Activated CD8-positive, alpha-beta T cell treated with anti-CD3 and anti-CD28 coated beads for 36 hours (primary cell): Measurements from ENCODE around the gene MIPOL1. TPM values are rescaled to one million over a fixed set of nuclear protein-coding genes. Genes with fewer than 3 reads are reported as not detected.

Experiments used
- ATAC-seq: fragments of 200-7000 bp; cut with Tn5 transposase; one replicate; pipeline ENCODE4 v1.10.0; 2021; ENCODE audit warnings: mild to moderate bottlenecking, moderate library complexity
- CTCF ChIA-PET: fragments of 350-600 bp; sonication (Branson Sonifier 250); formaldehyde crosslinking; loops from one replicate; lab custom pipeline; 2021; ENCODE audit warnings: antibody characterized with exemption; lab: Charles Lee
- POLR2A ChIA-PET: fragments of 350-600 bp; sonication (Branson Sonifier 250); formaldehyde crosslinking; loops from one replicate; lab custom pipeline; 2021; ENCODE audit warnings: antibody characterized with exemption; lab: Charles Lee
- DNase-seq: peaks from one replicate; pipeline ENCODE4 v3.0.0-alpha.2; 2020
- H3K27ac Mint-ChIP-seq: one replicate; pipeline ENCODE4 v1.8.0; 2021; ENCODE audit warnings: mild to moderate bottlenecking, mixed read lengths
- H3K27me3 Mint-ChIP-seq: one replicate; pipeline ENCODE4 v1.8.0; 2021; ENCODE audit warnings: mixed read lengths
- H3K36me3 Mint-ChIP-seq: one replicate; pipeline ENCODE4 v1.8.0; 2021; ENCODE audit warnings: low read depth, mixed read lengths
- H3K4me1 Mint-ChIP-seq: one replicate; pipeline ENCODE4 v1.8.0; 2021; ENCODE audit warnings: low read depth, mixed read lengths
- H3K4me3 Mint-ChIP-seq: one replicate; pipeline ENCODE4 v1.8.0; 2021; ENCODE audit warnings: mild to moderate bottlenecking, moderate library complexity, mixed read lengths
- H3K9me3 Mint-ChIP-seq: one replicate; pipeline ENCODE4 v1.8.0; 2021; ENCODE audit warnings: mixed read lengths
- intact Hi-C: fragments of 100-400 bp; cut with micrococcal nuclease; formaldehyde crosslinking; loops from one replicate; pipeline ENCODE4 v1.10.0; 2022
- total RNA-seq, 2 experiments: library from RNA; stranded (reverse); gene quantifications; one replicate each; pipeline ENCODE4 v1.2.3, GENCODE V29; 2021
- TF ChIP-seq, protein P1 (sequence below): fragments of 200-600 bp; IDR thresholded peaks from one replicate; pipeline ENCODE4 v1.8.0; 2022; ENCODE audit warnings: antibody characterized with exemption, mild to moderate bottlenecking

Gene MIPOL1
- total RNA-seq, 2 experiments from 2014 or later, result not detected

DNA sequence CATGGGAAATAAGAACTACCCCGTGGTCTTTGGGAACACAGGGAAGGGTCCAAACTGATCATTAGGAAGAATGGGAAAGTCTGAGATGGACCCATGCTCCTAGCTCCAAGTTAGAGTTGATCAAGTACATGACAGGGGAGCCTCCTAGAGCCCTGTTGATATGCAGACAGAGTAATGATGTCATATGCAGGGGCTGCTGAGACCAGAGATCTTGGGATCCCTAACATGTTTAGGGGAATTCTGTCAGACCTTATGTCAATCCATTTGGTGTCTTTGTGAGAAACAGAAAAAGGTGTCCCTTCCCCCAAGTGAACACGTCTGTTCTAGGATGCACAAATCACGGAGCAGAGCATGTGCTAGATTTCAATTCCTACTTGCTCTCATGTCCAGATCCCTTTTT, 31.9 kb upstream of the MIPOL1 start:
- Mint-ChIP-seq H3K27ac (no peak overlapping the region), H3K4me1 (no peaks in the 10 kb centered on the region), H3K4me3 (no peak overlapping the region), H3K9me3 (peaks cover 2% of the 10 kb centered on the region), H3K27me3 (peaks cover 3% of the 10 kb centered on the region), H3K36me3 (peaks cover 2% of the 10 kb centered on the region)
- ChIA-PET POLR2A (no interaction called here), CTCF (no interaction called here)
- ATAC-seq (no peak), DNase-seq (no peak)
- intact Hi-C loops, result no loop called here
- TF ChIP-seq, protein P1, sequence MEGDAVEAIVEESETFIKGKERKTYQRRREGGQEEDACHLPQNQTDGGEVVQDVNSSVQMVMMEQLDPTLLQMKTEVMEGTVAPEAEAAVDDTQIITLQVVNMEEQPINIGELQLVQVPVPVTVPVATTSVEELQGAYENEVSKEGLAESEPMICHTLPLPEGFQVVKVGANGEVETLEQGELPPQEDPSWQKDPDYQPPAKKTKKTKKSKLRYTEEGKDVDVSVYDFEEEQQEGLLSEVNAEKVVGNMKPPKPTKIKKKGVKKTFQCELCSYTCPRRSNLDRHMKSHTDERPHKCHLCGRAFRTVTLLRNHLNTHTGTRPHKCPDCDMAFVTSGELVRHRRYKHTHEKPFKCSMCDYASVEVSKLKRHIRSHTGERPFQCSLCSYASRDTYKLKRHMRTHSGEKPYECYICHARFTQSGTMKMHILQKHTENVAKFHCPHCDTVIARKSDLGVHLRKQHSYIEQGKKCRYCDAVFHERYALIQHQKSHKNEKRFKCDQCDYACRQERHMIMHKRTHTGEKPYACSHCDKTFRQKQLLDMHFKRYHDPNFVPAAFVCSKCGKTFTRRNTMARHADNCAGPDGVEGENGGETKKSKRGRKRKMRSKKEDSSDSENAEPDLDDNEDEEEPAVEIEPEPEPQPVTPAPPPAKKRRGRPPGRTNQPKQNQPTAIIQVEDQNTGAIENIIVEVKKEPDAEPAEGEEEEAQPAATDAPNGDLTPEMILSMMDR, result no peak

DNA sequence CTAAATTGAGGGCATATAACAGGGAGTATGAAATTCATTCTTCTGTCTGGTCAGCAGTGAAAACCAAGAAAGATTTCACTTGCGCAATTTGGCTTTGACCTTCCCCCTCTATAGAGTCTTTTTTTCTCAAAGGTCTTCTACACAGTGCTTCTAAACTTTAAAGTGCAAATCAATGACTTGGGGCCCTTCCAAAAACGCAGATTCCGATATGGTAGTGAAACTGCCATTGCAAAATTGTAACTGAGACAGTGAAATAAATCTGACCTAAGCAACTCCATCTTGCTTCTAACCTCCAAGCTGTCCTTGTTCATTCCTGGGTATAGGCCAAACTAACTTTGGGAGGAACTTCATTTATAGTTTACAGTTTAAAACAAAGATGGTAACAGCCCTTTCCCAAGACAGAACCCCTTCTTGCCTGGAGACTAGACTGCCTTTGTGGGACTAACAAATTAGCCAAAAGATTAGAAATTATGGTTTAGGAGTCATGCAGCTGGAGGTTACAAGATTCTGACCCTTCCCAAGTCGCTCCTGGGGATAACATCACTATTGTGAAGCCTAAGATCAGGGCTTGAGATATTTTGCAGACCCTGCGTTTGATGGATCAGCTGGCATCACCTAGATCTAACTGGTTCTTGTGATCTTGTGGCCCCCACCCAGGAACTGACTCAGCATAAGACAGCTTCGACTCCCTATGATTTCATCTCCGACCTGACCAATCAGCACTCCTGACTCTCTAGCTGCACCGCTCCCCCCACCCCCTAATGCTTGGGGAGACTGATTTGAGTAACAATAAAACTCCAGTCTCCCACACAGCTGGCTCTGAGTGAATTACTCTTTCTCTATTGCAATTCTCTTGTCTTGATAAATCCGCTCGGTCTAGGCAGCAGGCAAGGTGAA, 30.3 kb upstream of the MIPOL1 start:
- CTCF ChIA-PET, result no interaction called here
- intact Hi-C loops, result no loop called here

DNA sequence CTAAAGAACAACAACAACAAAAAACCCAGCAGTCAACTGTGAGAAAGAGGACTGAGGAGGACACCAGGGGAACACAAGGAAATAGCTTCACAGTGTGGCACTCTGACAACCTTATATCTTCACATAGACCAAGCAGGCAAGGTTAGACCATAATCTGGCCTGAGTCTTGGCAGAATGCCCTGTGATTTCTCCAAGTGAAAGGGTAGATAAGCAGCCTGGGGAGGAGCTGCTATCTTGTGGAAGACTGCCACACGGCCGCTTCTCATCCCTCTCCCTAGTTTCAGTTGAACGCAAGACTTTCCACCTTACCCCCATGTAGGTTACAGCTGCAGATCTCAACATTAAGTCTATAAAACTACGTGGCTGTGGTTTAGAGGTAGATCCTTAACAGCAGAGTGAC, 29.0 kb upstream of the MIPOL1 start:
- ChIA-PET CTCF (no interaction called here), POLR2A (no interaction called here)
- intact Hi-C loops, result no loop called here
- peaks cover 19% of the 10 kb centered on the region for H3K27me3 Mint-ChIP-seq
- no peak overlapping the region for H3K27ac Mint-ChIP-seq
- no peaks in the 10 kb centered on the region for H3K4me1 Mint-ChIP-seq
- ATAC-seq, result no peak
- TF ChIP-seq, protein P1, result no peak
- DNase-seq, result no peak
- no peak overlapping the region for H3K4me3 Mint-ChIP-seq
- H3K36me3 Mint-ChIP-seq, result peaks cover 2% of the 10 kb centered on the region
- H3K9me3 Mint-ChIP-seq, result peaks cover 2% of the 10 kb centered on the region

More for the DNA sequence above, 30.3 kb upstream of the MIPOL1 start:
- no peaks in the 10 kb centered on the region for H3K4me1 Mint-ChIP-seq
- POLR2A ChIA-PET, result no interaction called here
- H3K27ac Mint-ChIP-seq, result no peak overlapping the region
- DNase-seq, result no peak
- TF ChIP-seq, protein P1, result no peak
- peaks cover 12% of the 10 kb centered on the region for H3K27me3 Mint-ChIP-seq
- no peak overlapping the region for H3K4me3 Mint-ChIP-seq
- no peak for ATAC-seq
- peaks cover 2% of the 10 kb centered on the region for H3K36me3 Mint-ChIP-seq
- H3K9me3 Mint-ChIP-seq, result peaks cover 2% of the 10 kb centered on the region

DNA sequence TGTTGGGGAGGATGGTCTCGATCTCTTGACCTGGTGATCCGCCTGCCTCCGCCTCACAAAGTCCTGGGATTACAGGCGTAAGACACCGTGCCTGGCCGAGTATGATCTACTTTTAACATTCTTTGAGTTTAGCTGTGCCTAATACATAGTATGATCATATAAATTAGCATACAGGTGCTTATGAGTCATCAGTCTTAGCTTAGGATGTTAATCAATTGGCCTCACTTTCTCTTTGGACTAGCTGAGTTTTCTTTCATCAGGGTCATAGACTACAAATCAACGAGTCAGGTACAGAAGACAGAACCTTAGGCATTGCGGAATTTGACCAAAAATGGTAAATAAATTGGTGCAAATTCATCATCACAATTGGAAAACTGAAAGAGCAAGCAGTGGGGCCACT, 27.5 kb upstream of the MIPOL1 start:
- no peak for DNase-seq
- Mint-ChIP-seq H3K9me3 (peaks cover 2% of the 10 kb centered on the region), H3K36me3 (peaks cover 2% of the 10 kb centered on the region), H3K4me3 (no peak overlapping the region), H3K27me3 (peaks cover 19% of the 10 kb centered on the region), H3K4me1 (no peaks in the 10 kb centered on the region), H3K27ac (no peak overlapping the region)
- TF ChIP-seq, protein P1, result no peak
- POLR2A ChIA-PET, result interaction anchor here (0.6 kb wide), 1 partner anchor 168 kb away, joined by 3 read pairs; no protein-coding TSS in a partner anchor
- no peak for ATAC-seq
- CTCF ChIA-PET, result no interaction called here
- intact Hi-C loops, result no loop called here

DNA sequence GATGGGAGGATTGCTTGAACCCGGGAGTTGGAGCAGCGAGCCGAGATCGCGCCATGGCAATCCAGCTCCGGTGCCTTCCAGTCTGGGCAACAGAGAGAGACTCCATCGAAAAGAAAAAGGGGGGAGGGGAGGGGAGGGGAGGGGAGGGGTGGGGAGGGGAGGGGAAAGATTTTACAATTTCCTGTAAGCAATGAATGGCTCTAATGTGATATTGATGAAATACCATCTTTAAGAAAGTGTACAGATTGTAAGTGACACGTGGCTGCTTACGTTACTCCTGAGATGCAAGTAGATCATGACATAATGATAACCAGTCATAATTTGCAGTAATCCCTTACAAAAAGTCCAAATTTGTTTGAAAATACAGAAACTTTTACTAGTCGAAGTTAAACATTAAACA, 26.7 kb upstream of the MIPOL1 start:
- ChIA-PET POLR2A (no interaction called here), CTCF (no interaction called here)
- no peak for DNase-seq
- ATAC-seq, result no peak
- peaks cover 2% of the 10 kb centered on the region for H3K9me3 Mint-ChIP-seq
- intact Hi-C loops, result no loop called here
- H3K4me1 Mint-ChIP-seq, result no peaks in the 10 kb centered on the region
- no peak overlapping the region for H3K4me3 Mint-ChIP-seq
- H3K27me3 Mint-ChIP-seq, result peaks cover 19% of the 10 kb centered on the region
- H3K27ac Mint-ChIP-seq, result no peak overlapping the region
- H3K36me3 Mint-ChIP-seq, result peaks cover 2% of the 10 kb centered on the region
- TF ChIP-seq, protein P1, result no peak
